Thyroid gland (tissue), 4 donors: Measurements from ENCODE around the gene SEMG2.

Experiments
- POLR2A ChIP-seq, 2 donors: fragments of 450-650 bp; IDR thresholded peaks; one replicate each; pipeline ENCODE4 v1.6.1; 2017; ENCODE audit warnings: antibody characterized with exemption in 2 of 2, mild to moderate bottlenecking in 2 of 2, moderate library complexity in 1 of 2
- TF ChIP-seq, protein P1 (sequence below), 6 experiments: fragments of 200-600 bp in 3 of 6; fragments of 450-650 bp in 3 of 6; sonication (generic) in 3 of 6; IDR thresholded peaks; one replicate each; pipeline ENCODE4 v1.5.1; 2016 to 2019; ENCODE audit warnings: antibody characterized with exemption in 6 of 6, mild to moderate bottlenecking in 2 of 6, inconsistent platforms in 1 of 6, moderate library complexity in 1 of 6

DNA sequence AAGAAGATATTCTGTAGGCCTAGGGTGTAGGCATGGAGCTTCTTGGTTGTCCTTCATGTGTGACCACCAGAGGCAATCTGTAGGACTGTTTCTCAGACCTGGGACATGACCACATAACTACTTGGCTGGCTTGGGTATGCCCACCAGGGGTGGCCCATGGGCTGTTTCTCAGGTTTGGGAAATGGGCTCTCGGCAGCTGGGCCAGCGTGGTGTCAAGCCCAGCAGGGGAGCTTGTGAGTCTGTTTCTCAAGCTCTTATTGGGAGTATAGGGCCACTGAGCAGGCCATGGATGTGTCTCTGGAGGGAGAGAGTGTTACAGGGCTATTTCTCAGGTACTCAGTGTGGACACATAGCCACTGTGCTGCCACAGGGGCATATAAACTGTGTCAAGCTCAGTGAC lies 2.5 kb upstream of the SEMG2 start:
- TF ChIP-seq, protein P1, sequence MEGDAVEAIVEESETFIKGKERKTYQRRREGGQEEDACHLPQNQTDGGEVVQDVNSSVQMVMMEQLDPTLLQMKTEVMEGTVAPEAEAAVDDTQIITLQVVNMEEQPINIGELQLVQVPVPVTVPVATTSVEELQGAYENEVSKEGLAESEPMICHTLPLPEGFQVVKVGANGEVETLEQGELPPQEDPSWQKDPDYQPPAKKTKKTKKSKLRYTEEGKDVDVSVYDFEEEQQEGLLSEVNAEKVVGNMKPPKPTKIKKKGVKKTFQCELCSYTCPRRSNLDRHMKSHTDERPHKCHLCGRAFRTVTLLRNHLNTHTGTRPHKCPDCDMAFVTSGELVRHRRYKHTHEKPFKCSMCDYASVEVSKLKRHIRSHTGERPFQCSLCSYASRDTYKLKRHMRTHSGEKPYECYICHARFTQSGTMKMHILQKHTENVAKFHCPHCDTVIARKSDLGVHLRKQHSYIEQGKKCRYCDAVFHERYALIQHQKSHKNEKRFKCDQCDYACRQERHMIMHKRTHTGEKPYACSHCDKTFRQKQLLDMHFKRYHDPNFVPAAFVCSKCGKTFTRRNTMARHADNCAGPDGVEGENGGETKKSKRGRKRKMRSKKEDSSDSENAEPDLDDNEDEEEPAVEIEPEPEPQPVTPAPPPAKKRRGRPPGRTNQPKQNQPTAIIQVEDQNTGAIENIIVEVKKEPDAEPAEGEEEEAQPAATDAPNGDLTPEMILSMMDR (IDR thresholded peaks at IDR 0.05) = no peak
- no peak for TF ChIP-seq POLR2A (IDR thresholded peaks at IDR 0.05)
